HG02981 (cell line): Measurements from ENCODE around the gene GPR78.
"Not testable (repeated sequence)": the region's sequence is repeated elsewhere in the genome, so short reads cannot be mapped to it uniquely, and the experiment has no call there.

Experiments
- ATAC-seq: cut with Tn5 transposase; IDR thresholded peaks from one replicate; pipeline ENCODE4 v1.9.1; 2021; ENCODE audit warnings: mild to moderate bottlenecking, moderate library complexity; ENCODE audit not compliant: unreplicated experiment

Gene GPR78

GRCh38 chr4:8560265-8561047, 19.7 kb upstream of the GPR78 start:
- no peak for ATAC-seq

- ATAC-seq, result no peak
These were observed 15.6 kb upstream of the GPR78 start for GRCh38 chr4:8564595-8564994.

- ATAC-seq, result no peak
These were observed 12.0 kb upstream of the GPR78 start for GRCh38 chr4:8568068-8568668.

GRCh38 chr4:8570201-8570600, 10.0 kb upstream of the GPR78 start:
- no peak for ATAC-seq

GRCh38 chr4:8571702-8572685, 8.2 kb upstream of the GPR78 start:
- no peak for ATAC-seq

- ATAC-seq, result no peak
These were observed 6.9 kb upstream of the GPR78 start for GRCh38 chr4:8573266-8573665.

- no peak for ATAC-seq
These were observed 5.3 kb upstream of the GPR78 start for GRCh38 chr4:8574796-8575370.

GRCh38 chr4:8575457-8575856, 4.7 kb upstream of the GPR78 start:
- ATAC-seq, result no peak

GRCh38 chr4:8576591-8576990, 3.6 kb upstream of the GPR78 start:
- ATAC-seq, result not testable (repeated sequence)

- ATAC-seq, result no peak
These were observed 3.1 kb upstream of the GPR78 start for GRCh38 chr4:8577046-8577445.

- ATAC-seq, result no peak
These were observed 2.2 kb upstream of the GPR78 start for GRCh38 chr4:8577972-8578371.

GRCh38 chr4:8578717-8579116, 1.5 kb upstream of the GPR78 start:
- ATAC-seq, result no peak

- ATAC-seq, result no peak
These were observed 469 bp upstream of the GPR78 start for GRCh38 chr4:8579526-8580320.

- no peak for ATAC-seq
These were observed 1.1 kb downstream of the GPR78 start for GRCh38 chr4:8581094-8581861.

- ATAC-seq, result no peak
These were observed 1.8 kb downstream of the GPR78 start for GRCh38 chr4:8582016-8582415.

GRCh38 chr4:8582436-8582835, 2.2 kb downstream of the GPR78 start:
- no peak for ATAC-seq

GRCh38 chr4:8582941-8583654, 2.9 kb downstream of the GPR78 start:
- no peak for ATAC-seq

GRCh38 chr4:8583655-8584025, 3.4 kb downstream of the GPR78 start:
- ATAC-seq, result no peak

- ATAC-seq, result no peak
These were observed 5.0 kb downstream of the GPR78 start for GRCh38 chr4:8585186-8585585.
